ENCODE measurements around the gene CCL28.
"Not testable (repeated sequence)": the region's sequence is repeated elsewhere in the genome, so short reads cannot be mapped to it uniquely, and the experiment has no call there.

CCL28 gene, protein sequence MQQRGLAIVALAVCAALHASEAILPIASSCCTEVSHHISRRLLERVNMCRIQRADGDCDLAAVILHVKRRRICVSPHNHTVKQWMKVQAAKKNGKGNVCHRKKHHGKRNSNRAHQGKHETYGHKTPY

DNA sequence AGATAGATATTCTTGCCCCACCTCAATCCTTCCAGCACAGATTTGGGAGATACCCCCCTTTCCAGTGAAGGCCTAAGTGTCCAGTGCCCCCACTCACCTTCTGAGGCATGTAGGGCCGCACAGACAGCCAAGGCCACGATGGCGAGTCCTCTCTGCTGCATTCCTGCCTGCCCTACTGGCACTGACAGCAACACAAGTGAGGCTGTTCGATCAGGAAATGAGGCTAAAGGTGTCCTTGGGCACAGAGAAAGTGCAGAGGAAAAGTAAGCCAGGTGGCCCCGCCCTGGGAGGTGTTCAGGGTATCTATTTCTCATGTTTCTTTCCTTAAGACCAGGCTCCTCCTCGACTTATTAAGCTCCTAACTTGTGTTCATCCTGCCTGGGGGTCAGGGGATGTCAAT, at the start of gene CCL28:
TSS of gene CCL28 (minus strand) at position 236 of the 400 bp plus-strand sequence. CDS start at position 161, 75 bp downstream.
- DNase-seq (ENCODE audit: low read depth), result no peak

DNA sequence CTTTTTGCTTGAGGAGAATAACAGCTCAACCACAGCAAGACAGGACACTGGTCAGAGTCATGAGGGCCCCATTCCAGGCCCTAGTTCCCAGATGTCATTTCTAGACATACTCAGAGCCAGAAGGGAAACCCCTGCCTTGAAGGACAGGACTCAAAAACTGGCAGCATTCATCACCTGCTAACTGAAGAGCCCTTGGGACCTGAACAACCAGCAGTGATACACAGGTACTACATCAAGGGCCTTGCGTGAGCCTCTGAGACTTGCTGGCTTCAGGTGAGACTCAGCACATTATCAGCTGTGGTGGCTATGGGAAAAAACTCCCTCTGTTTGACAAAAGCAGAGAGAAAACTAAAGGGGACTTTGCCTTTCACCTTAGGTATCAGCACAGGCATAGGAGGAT, 48.9 kb upstream of the CCL28 start:
- no peak for DNase-seq (ENCODE audit: low read depth)

DNA sequence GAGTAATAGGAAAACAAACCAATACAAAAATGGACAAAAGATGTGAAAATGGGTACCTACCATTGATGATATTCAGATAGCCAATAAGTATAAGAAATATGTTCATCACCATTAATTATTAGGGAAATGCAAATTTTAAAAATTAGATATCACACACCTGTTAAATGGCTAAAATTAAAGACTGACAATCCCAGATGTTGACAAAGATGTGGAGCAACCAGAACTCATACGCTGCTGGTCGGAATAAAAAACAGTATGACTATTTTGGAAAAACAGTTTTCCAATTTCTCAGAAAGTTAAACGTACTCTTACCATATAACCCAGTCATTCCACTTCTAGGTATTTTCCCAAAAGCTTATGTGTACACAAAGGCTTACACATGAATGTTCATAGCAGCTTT, 44.4 kb upstream of the CCL28 start:
- no peak for DNase-seq (ENCODE audit: low read depth)

DNA sequence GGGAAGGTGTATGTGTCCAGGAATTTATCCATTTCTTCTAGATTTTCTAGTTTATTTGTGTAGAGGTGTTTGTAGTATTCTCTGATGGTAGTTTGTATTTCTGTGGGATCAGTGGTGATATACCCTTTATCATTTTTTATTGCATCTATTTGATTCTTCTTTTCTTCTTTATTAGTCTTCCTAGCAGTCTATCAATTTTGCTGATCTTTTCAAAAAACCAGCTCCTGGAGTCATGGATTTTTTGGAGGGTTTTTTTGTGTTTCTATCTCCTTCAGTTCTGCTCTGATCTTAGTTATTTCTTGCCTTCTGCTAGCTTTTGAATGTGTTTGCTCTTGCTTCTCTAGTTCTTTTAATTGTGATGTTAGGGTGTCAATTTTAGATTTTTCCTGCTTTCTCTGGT, 29.4 kb upstream of the CCL28 start:
- not testable (repeated sequence) for DNase-seq (ENCODE audit: low read depth)

DNA sequence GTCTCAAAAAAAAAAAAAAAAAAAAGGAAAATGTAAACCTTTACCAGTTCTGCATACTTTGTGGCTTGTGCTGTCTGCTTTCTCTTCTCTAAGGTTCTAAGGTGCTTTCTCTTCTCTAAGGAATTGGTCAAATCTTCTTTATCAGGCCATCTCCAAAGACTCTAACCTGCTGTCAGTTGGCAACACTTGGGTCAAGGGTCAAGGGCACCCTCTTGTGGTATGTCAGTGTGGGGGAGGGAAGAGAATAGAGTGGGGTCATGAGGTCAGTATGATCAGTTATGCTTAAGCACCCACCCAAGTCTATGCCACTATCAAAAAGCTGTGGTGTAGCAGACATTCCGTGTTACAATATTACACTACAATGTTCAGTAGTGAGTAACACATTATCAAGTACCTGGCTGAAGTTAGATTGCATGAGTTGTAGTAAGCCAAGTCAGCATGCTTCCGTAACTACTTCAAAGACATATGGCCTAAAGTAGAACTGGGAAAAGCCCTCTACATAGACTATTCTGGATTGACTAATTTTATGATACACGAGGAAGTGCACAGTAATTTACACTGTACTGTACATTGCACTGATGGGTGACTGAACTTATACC, 25.0 kb upstream of the CCL28 start:
- no peak for DNase-seq (ENCODE audit: low read depth)

DNA sequence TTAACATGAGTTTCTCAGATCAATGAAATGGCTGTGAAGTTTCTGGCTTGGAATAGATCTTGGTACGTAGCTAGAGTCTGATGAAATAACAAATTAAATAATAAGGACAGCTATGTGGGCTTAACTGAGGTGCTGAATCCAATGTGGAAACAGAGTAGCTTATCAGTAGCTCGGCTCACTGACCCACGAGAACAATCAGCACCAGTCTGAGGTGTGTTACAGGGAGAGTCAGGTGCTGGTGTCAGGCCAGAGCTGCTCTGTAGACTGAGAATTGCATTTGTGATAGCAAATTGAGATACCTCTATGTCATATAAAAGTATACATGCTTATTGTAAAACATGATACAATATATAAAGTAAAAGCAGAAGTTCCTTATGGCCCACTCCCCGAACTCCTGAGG, 21.2 kb upstream of the CCL28 start:
- no peak for DNase-seq (ENCODE audit: low read depth)

DNA sequence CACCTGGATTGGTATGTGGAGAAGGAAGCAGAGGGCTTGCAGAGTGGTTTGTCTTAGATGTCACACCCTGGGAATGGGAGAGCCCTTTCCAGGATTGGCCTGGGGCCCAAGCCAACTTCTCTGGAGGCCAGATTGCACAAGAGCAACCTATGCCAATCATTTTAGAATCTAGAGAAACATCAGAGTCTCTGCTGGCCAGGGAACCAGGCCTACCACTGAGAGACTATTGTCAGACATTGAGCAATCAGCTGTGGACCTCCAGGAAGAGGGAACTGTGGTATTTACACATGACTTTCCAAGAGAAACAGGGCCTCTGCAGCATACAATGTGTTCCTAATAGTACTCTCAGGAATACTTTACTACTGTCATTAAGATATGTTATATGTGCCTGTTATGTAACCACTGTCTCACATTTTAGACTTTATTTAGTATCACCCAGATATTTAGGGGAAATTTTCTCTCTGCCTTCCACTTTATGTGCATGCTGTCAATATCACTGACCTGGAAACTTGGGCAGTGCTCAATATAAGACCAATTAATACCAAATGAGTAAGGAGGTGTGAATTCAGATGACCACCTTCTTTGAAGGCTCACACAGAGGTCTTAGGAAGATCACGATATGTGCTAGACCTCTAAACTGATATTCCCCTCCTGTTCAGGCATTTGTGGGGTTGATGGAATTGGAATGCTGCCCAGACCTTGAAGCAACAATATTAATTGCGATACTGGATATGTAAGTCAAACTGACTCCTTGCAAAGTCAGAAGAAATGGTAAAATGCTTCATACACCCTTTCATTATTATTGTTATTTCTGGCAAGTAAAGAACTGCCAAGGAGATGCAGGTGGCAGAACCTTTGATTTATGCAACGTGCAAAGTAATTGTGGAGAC, 20.5 kb upstream of the CCL28 start:
- no peak for DNase-seq (ENCODE audit: low read depth)

DNA sequence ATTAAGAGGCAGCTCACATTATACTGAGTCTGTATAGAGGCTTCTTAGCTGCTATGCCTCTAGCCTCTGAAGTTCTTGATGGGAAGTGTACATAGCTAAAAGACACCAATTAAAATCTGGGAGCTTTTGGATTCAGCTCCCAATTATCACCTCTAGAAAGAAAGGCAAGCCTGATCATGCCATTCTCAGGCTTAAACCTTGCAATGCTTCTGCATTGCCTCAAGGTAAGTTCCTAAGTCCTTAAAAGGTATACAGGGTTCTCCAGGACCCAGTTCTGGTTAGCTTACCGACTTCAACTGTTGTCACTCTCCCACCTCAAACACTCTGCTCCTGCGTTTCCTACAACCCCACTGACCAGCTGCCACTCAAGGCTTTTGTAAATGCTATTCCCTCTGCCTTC, 17.5 kb upstream of the CCL28 start:
- no peak for DNase-seq (ENCODE audit: low read depth)

DNA sequence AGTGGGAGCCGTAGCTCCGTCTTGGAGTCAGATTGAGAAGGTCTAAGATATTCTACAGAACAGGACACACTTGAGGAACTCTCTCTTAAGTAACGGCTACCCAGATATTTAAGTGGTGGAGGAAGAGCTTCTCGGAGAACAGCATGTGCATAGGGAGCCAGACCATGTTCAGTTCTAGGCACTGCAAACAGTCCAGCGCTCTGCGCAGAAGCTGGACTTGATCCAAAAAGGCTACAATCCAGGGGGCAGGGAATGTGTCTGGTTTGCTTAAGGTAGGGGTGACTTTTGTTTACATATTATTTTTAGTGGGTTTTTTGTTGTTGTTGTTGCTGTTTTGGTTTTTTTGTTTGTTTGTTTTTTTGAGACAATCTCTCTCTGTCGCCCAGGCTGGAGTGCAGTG, 16.8 kb upstream of the CCL28 start:
- DNase-seq (ENCODE audit: low read depth), result no peak

DNA sequence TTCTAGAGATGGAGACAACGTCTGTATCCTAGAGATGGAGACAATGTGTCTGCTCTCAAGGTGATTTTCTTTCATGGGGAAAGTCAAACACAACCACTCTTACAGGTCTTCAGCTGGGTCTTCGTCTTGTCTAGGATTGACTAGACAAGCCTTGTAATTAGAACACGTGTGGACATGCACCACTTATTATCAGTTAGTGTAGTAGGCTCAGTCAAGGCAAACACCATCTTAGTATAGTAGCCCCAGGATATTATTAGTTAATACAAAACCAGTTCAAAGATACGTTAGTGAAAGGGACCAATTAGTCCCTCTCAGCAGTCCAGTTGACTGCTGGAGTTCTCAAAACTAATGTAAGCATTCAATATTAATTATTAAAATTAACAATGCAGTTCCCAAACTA, 15.1 kb upstream of the CCL28 start:
- DNase-seq (ENCODE audit: low read depth), result no peak

DNA sequence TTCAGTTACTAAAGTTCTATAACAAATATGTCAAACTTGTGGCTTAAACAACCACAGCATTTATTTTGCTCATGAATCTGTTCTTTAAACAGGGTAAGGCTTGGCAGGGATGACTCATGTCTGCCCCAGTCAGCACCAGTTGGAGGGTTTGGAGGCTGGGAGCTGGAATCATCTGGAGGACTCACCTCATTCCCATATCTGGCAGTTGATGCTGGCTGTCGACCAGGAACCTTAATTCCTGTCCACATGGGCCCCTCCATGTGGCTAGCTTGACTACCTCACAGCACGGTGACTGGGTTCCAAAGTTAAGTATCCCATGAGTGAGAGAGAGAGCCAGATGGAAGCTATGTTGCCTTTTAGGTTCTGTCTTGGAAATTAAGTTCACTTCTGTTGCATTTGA, 13.8 kb upstream of the CCL28 start:
- DNase-seq (ENCODE audit: low read depth), result no peak

DNA sequence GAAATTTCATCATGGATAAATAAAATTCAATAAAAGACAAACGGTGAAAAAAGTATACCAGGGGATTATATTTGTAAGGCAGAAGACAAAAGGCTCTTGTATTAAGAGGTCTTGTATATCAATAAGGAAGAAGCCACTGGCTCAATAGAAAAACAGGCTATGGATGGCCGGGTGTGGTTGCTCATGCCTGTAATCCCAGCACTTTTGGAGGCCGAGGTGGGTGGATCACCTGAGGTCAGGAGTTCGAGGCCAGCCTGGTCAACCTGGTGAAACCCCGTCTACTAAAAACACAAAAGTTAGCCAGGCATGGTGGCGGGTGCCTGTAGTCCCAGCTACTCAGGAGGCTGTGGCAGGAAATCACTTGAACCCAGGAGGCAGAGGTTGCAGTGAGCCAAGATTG, 10.9 kb upstream of the CCL28 start:
- DNase-seq (ENCODE audit: low read depth), result not testable (repeated sequence)

DNA sequence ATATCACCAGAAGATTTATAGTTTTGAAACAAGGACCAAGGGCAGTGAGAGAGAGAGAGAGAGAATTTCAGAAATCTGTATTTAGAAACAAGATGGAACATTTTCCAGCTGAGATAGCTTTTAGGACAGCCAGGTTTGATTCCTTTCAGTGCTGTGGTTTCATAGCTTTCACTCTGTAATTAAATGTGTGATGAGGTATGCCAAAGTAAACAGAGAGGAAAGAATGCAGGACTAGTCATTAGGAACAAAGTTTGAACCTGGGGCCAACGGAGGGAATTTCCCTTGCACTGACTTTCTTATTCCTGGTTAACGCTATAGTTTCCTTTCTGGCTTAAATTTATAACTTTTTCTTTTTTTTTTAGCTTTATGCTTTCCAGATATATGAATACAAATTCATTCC, 10.0 kb upstream of the CCL28 start:
- no peak for DNase-seq (ENCODE audit: low read depth)

DNA sequence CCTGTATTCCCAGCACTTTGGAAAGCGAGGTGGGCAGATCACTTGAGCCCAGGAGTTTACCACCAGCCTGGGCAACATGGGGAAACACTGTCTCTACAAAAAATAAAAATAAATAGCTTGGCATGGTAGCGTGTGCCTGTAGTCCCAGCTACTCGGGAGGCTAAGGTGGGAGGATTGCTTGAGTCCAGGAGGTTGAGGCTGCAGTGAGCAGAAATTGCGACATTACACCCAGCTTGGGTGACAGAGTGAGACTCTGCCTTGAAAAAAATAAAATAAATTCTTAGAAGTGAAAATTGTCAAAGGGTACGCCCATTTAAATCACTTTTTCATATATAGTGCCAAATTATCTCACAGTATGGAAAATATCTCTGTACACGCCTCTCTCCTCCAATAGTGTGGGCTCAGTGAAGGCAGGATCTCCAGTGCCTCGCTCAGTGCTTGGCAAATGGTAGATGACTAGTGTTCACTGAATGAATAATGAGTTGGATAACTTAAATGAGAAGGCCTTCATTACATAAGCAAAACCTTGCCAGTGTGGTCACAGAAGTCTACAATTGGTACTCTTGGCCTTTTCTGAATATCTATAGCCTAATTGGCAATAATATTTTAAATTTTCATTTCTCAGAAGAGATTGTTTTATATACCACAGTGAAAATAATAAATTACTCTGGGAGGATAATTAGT, 9.4 kb upstream of the CCL28 start:
- DNase-seq (ENCODE audit: low read depth), result no peak

DNA sequence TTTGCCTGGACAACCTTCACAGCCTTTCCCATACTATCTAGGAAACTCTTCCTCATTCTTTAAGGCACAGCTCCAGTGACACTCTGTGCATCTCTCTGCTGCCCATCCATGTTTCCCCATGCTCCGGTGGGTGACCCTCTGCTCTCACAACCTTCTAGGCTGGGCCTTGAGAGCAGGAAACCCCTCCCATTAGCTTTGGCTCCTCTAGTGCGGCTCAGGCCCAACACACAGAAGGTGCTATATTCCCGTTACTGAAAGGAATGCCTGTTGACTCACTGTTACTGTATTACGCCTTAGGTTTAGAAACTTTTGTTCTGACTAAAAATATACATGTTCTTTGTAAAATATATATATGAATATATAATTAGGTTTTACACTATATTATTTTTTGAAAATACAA, 8.1 kb upstream of the CCL28 start:
- no peak for DNase-seq (ENCODE audit: low read depth)

DNA sequence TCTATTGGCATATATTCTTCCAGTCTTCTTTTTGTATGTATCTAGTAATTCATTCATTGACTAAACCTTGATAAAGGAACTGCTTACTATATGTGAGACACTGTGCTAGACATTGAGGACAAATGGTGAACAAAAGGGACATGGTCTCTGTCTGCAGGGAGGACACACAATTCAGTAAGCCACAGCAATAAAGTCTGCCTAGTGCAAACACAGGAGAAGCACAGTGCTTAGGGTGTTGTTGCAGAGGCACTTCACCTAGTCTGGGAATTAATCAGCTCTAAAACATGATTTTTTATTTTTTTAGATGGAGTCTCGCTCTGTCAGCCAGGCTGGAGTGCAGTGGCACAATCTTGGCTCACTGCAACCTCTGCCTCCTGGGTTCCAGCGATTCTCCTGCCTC, 6.4 kb upstream of the CCL28 start:
- no peak for DNase-seq (ENCODE audit: low read depth)

DNA sequence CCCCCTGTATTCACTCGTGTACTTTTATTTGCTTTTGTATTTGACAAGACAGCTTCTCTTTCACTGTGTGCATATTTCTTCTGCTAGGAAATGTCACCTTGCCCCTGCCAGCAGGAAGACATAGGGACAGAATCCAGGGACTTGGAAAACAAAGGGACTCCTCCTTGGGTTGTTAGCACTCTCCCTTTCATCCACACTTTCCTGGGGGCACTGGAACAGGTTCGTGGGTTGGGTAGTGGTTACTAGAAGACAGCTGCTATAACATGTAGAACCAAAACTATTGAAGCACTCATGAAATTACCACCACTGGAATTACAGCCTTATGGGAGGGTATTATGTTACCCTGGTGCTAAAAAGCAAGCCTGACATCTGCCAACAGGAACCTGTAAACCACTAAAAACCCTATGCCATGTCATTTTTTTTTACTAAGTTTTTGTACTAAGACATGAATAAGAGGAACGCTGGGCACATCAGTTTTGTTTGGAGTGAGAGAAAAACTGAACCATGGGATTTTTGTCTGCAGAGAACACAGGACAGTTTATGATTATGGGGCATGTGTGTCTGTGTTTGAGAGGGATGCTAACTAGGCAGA, 4.7 kb upstream of the CCL28 start:
- DNase-seq (ENCODE audit: low read depth), result no peak

DNA sequence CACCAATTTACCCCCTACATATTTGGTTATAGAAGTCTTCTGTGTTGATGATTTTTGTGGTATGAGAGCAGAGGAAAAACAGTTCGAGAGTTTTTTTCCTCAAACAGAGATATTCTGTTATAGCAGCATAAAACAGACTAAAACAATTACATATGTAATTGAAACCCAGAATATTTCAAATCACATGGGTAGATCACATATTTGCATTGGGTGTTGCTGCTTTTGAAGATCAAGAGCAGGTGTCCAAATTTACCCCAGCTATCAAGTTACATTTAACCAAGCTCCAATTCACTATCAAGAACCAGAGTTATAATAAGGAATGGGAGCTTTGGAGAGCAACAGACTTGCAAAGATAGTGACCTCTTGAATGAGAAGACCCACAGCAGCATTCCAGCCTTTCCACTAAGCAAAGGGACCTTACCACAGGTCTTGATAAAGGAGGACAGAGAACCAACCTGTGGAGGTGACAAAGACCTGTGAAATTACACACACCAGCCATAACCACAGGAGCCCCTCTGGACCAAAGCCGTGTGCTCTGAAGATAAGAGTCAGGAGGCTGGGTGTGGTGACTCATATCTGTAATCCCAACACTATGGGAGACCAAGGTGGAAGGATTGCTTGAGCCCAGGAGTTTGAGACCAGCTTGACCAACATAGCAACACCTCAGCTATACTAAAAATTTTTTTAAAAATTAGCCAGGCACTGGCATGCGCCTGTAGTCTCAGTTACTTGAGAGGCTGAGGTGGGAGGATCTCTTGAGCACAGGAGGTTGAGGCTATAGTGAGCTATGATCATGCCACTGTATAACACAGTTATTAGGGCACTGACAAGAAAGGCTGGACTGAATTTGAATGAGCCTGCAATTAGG, 4.0 kb upstream of the CCL28 start:
- DNase-seq (ENCODE audit: low read depth), result no peak

DNA sequence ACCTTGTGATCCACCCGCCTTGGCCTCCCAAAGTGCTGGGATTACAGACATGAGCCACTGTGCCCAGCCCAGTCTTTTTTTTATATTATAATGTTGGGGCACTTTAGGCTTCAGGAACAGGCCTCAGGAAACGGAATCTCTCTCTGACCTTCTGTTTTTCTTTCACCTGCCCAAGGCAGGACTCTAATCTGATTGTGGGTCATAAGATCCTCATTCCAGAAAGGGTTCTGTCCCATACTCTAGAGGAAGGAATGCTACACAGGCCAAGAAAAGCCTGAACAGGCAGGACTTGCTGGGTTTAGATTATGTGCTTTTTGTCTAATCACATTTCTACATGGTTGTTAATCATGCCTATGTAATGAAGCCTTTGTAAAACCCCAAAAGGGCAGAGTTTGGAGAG, 1.8 kb upstream of the CCL28 start:
- DNase-seq (ENCODE audit: low read depth), result no peak

DNA sequence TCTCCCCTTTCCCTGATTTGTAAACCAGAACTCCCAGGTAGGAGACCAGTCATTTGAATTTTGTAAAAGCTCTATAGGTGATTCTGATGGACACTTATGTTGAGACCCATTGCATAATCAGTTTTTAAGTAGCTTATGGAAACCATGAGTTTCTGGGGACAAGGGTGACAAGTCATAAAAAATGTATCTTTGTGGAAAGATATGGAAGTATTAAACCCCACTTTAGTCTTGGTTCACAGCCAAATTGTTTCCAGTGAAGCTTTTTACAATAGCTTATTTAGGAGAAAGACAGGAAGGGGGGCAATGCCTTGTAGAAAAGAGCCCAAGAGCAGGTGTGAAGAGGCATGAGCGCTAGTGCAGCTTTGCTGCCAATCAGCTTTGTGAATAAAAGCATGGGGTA, 453 bp upstream of the CCL28 start:
- DNase-seq (ENCODE audit: low read depth), result no peak

DNA sequence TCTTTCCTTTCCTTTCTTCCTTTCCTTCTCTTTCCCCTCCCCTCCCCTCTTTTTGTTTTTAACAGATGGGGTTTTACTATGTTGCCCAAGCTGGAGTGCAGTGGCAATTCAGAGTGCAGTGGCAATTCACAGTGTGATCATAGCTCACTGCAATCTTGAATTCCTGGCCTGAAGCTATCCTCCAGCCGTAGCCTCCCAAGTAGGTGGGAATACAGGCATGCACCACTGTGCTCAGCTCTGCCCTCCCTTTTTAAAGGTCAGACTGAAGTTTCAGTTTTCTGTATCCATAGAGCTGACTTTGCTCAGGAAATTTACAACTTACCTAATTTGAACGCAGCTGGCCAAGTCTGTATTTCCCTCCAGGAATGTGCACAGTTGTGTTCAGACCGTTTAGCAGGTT, 696 bp downstream of the CCL28 start:
- no peak for DNase-seq (ENCODE audit: low read depth)

DNA sequence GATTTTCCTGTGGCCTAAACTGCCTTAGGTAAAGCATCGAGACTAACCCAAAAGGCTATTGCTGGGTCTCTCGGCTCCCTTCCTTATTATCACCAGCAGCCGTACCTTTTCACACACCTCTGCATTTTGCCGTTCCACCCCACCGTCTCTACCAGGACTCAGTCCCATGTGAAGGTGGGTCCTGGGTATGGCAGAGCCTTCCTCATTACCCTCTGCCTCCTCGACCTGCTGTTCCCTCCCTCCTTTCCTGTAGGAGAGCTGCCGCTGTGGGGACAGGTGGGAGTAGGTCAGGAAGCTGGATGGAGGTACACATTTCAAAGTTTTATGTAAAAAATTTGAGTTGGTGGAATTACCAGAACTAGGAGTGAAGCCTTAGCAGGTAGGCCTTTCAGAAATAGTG, 1.8 kb downstream of the CCL28 start:
- DNase-seq (ENCODE audit: low read depth), result no peak

Measured in stimulated activated CD8-positive, alpha-beta memory T cell treated with anti-CD3 and anti-CD28 coated beads, Interleukin-15, amount 100 ng/mL, for 1 hour (primary cell).